ENCODE results near the gene STPG3. TPM values are rescaled to one million over a fixed set of nuclear protein-coding genes. Genes with fewer than 3 reads are reported as not detected.
A peak's percentile ranks its signal among the peaks of the same experiment; 100 is the strongest.

Gene STPG3
- total RNA-seq, 1 donor from 2014 or later = 0.78 TPM

DNA sequence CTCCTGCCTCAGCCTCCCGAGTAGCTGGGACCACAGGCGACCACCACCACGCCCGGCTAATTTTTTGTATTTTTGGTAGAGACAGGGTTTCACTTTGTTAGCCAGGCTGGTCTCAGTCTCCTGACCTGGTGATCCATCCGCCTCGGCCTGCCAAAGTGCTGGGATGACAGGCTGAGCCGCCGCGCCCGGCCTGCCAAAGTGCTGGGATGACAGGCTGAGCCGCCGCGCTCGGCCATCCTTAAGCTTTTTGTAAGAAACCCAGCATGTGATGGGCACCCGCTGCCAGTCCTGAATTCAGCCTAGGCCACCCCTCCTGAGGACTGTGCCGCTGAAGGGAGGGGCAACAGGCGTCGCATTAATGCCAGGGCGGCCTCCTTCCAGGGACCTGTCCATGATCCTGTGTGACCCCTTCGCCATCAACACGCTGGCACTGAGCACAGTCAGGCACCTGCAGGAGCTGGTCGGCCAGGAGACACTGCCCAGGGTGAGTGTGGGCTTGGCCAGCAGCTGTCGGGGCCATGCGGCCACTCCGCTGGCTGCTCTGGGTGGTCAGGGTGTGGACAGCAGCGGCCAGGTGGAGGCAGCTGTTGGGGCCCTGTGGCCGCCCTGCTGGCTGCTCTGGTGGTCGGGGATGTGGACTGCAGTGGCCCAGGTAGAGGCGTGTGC is 14.5 kb downstream of the STPG3 start:
- TF ChIP-seq, protein P1, sequence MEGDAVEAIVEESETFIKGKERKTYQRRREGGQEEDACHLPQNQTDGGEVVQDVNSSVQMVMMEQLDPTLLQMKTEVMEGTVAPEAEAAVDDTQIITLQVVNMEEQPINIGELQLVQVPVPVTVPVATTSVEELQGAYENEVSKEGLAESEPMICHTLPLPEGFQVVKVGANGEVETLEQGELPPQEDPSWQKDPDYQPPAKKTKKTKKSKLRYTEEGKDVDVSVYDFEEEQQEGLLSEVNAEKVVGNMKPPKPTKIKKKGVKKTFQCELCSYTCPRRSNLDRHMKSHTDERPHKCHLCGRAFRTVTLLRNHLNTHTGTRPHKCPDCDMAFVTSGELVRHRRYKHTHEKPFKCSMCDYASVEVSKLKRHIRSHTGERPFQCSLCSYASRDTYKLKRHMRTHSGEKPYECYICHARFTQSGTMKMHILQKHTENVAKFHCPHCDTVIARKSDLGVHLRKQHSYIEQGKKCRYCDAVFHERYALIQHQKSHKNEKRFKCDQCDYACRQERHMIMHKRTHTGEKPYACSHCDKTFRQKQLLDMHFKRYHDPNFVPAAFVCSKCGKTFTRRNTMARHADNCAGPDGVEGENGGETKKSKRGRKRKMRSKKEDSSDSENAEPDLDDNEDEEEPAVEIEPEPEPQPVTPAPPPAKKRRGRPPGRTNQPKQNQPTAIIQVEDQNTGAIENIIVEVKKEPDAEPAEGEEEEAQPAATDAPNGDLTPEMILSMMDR (IDR thresholded peaks at IDR 0.05) = no peak
- no peak for DNase-seq (ENCODE audit: extremely low spot score, unreplicated experiment)
- no peaks in the 10 kb centered on the region for H3K9me3 Mint-ChIP-seq (ENCODE audit: unreplicated experiment)
- H3K27me3 Mint-ChIP-seq (ENCODE audit: unreplicated experiment) = no peaks in the 10 kb centered on the region
- H3K36me3 Mint-ChIP-seq (ENCODE audit: unreplicated experiment) = peaks cover 15% of the 10 kb centered on the region
- no peak overlapping the region for H3K4me3 Mint-ChIP-seq (ENCODE audit: unreplicated experiment)
- H3K4me1 Mint-ChIP-seq (ENCODE audit: unreplicated experiment) = peaks cover 17% of the 10 kb centered on the region
- H3K27ac Mint-ChIP-seq (ENCODE audit: unreplicated experiment) = no peak overlapping the region

GRCh38 chr9:137266162-137266527 is 15.1 kb downstream of the STPG3 start:
- Mint-ChIP-seq H3K27me3 (ENCODE audit: unreplicated experiment) (no peaks in the 10 kb centered on the region), H3K4me1 (ENCODE audit: unreplicated experiment) (peaks cover 17% of the 10 kb centered on the region)

DNA sequence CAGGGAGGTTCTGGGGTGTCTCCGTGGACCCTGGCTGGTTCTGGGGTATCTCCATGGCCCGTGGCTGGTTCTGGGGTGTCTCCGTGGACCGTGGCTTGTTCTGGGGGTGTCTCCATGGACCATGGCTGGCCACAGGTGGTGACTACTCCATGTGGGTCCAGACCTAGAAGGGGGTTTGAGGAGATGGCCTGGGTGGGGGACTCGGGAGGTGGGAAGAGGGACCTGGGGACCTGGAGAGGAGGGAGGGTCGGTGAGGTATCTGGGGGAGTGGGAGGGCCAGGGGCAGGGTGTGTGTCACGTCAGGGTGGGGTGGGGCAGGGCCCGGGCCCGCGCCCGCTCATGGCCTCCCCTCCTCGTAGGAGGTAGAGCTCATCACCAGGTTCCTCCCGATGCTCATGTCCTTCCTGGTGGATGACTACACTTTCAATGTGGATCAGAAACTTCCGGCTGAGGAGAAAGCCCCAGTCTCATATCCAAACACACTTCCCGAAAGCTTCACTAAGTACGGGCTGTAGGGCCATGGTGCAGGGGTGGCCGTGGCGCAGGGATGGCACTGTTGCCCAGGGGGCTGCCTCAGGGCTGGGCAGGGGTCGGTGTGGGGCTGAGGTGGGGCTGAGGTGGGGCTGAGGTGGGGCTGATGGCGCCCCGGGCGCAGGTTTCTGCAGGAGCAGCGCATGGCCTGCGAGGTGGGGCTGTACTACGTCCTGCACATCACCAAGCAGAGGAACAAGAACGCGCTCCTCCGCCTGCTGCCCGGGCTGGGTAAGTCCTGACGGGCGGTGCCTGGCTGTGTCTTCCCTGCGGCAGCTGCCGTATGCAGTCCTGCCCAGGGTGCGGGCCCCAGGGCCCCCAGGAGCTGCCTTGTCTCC is 15.7 kb downstream of the STPG3 start:
- H3K36me3 Mint-ChIP-seq (ENCODE audit: unreplicated experiment) = peaks cover 18% of the 10 kb centered on the region
- H3K4me1 Mint-ChIP-seq (ENCODE audit: unreplicated experiment) = peaks cover 13% of the 10 kb centered on the region
- no peak overlapping the region for H3K4me3 Mint-ChIP-seq (ENCODE audit: unreplicated experiment)
- no peaks in the 10 kb centered on the region for H3K27me3 Mint-ChIP-seq (ENCODE audit: unreplicated experiment)
- H3K27ac Mint-ChIP-seq (ENCODE audit: unreplicated experiment) = no peak overlapping the region
- TF ChIP-seq, protein P1 (IDR thresholded peaks at IDR 0.05) = no peak
- H3K9me3 Mint-ChIP-seq (ENCODE audit: unreplicated experiment) = no peaks in the 10 kb centered on the region
- no peak for DNase-seq (ENCODE audit: extremely low spot score, unreplicated experiment)

More at GRCh38 chr9:137266162-137266527, 15.1 kb downstream of the STPG3 start:
- no peaks in the 10 kb centered on the region for H3K9me3 Mint-ChIP-seq (ENCODE audit: unreplicated experiment)
- DNase-seq (ENCODE audit: extremely low spot score, unreplicated experiment) = no peak
- no peak overlapping the region for H3K27ac Mint-ChIP-seq (ENCODE audit: unreplicated experiment)
- TF ChIP-seq, protein P1 (IDR thresholded peaks at IDR 0.05) = no peak
- H3K36me3 Mint-ChIP-seq (ENCODE audit: unreplicated experiment) = peaks cover 15% of the 10 kb centered on the region
- no peak overlapping the region for H3K4me3 Mint-ChIP-seq (ENCODE audit: unreplicated experiment)

DNA sequence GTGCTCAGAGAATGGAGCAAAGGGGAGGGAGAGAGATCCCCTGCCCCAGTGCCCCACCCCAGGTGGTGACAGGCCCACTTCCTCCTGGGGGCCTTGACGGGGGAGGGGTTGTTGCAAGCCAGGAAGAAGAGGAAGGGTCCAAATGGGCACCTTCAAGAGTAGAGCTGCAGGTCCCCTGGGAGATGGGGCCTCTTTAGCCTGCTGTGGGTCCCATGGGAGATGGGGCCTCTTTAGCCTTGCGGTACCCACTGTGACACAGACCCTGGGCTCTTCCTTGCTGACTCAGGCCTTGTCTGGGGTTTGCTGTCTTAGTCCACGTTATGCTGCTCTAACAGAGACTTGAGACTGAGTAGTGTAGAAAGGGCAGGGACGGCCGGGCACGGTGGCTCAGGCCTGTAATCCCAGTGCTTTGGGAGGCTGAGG is 16.9 kb downstream of the STPG3 start:
- peak overlapping the region; percentile 27 for H3K27ac Mint-ChIP-seq (ENCODE audit: unreplicated experiment)
- no peak for DNase-seq (ENCODE audit: extremely low spot score, unreplicated experiment)
- no peaks in the 10 kb centered on the region for H3K27me3 Mint-ChIP-seq (ENCODE audit: unreplicated experiment)

More for the DNA sequence above, 16.9 kb downstream of the STPG3 start:
- Mint-ChIP-seq H3K9me3 (ENCODE audit: unreplicated experiment) (no peaks in the 10 kb centered on the region), H3K4me1 (ENCODE audit: unreplicated experiment) (peaks cover 10% of the 10 kb centered on the region), H3K36me3 (ENCODE audit: unreplicated experiment) (peaks cover 18% of the 10 kb centered on the region), H3K4me3 (ENCODE audit: unreplicated experiment) (no peak overlapping the region)
- TF ChIP-seq, protein P1 (IDR thresholded peaks at IDR 0.05) = no peak
